ES-I3 (cell line): ENCODE data around the gene C3.

Source experiments
- H3K36me3 ChIP-seq: 2 replicates; pipeline ENCODE4 v1.6.1; 2013; ENCODE audit warnings: mild to moderate bottlenecking, low read length, control low read depth, moderate library complexity; ENCODE audit not compliant: insufficient read depth
- H3K4me1 ChIP-seq: 2 replicates; pipeline ENCODE4 v1.6.1; 2013; ENCODE audit warnings: mild to moderate bottlenecking, control low read depth, low read length; ENCODE audit not compliant: insufficient read depth
- H3K9ac ChIP-seq: 2 replicates; pipeline ENCODE4 v1.6.1; 2013; ENCODE audit warnings: low read depth, mild to moderate bottlenecking, low read length, moderate library complexity
- H3K9me3 ChIP-seq: 2 replicates; pipeline ENCODE4 v1.6.1; 2013; ENCODE audit warnings: mild to moderate bottlenecking, low read length, moderate library complexity; ENCODE audit not compliant: control insufficient read depth, insufficient read depth

Gene C3

DNA sequence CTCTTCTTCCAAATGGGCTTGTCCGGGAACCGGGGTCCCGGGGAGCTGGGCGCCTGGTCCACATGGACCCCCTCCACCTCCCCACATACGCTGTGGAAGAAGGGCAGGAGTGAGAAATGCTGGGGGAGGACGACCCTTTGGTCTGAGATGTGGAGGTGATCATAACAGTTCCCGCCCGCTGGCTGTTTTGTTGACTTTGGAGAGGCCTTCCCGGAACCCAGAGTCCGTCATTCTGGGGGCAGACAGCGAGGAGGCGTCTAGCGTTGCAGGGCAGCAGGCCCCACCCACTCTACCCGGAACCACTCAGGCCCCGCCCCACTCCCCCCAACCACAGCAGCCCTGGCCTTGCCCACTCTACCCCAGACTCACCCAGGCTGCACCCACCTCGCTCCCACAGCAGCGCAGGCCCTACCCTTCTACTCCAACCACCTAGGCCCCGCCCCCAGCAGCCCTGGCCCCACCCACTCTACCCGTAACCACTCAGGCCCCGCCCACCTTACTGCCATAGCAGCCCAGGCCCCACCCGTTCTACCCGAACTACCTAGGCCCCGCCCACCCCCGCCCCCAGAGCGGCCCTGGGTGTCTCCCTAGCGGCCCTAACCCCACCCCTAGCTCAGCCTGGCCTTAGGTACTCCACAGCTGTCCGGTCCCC is 9.8 kb upstream of the C3 start:
- Histone ChIP-seq H3K36me3 (no peaks in the 10 kb centered on the region), H3K4me1 (peaks cover 28% of the 10 kb centered on the region; the same call in 1 of the 2 replicates), H3K9ac (peak overlapping the region; percentile 50), H3K9me3 (no peaks in the 10 kb centered on the region)

DNA sequence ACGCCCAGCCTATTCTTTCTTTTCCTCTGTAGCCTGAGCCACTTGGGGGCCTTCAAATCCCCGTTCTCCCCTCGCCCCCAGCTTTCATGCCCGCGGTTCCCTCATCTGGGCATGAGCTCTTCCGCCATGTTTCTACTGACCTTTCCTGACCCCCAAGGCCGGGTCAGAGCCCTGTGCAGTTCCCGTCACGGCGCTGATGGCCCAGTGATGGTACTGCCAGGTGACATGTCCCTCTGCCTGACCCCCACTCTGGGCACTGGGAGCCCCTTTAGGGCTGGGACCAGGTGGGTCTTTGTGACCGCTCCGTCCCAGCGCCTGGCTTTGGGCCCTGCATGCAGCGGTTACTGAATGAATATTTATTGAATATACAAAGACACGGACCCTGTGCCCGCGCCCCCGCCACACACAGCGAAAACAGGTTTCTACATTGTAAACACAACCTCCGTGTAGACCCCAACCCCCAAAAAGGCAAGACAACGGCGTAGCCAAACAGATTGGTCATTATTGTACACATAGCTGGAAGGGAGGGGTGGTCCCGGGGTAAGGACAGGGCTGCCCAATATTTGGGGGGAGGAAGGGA is 9.2 kb upstream of the C3 start:
- Histone ChIP-seq H3K36me3 (no peaks in the 10 kb centered on the region), H3K9me3 (no peaks in the 10 kb centered on the region), H3K9ac (peak overlapping the region; percentile 50), H3K4me1 (peaks cover 30% of the 10 kb centered on the region)

DNA sequence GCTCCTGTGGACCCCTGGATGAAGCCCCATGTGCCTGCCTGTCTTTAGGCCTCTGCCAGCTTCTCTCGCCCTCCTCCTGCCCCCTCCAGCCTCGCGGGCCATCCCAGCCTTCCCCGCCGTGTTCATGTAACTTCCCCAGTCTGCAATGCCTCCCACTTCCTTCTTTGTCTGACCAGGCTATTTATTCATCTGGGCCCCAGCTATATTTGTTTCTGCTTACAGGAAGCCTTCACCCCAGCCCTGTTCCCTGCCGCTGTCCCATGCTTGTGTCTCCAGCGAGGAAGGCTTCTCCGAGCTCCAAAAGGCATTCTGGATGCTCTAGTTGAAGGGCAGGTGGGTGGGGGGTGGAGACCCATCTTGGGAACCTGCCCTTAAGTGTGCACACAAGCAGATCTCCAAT is 7.9 kb upstream of the C3 start:
- no peak overlapping the region for H3K9ac ChIP-seq
- no peaks in the 10 kb centered on the region for H3K36me3 ChIP-seq
- no peaks in the 10 kb centered on the region for H3K9me3 ChIP-seq
- peaks cover 24% of the 10 kb centered on the region for H3K4me1 ChIP-seq

DNA sequence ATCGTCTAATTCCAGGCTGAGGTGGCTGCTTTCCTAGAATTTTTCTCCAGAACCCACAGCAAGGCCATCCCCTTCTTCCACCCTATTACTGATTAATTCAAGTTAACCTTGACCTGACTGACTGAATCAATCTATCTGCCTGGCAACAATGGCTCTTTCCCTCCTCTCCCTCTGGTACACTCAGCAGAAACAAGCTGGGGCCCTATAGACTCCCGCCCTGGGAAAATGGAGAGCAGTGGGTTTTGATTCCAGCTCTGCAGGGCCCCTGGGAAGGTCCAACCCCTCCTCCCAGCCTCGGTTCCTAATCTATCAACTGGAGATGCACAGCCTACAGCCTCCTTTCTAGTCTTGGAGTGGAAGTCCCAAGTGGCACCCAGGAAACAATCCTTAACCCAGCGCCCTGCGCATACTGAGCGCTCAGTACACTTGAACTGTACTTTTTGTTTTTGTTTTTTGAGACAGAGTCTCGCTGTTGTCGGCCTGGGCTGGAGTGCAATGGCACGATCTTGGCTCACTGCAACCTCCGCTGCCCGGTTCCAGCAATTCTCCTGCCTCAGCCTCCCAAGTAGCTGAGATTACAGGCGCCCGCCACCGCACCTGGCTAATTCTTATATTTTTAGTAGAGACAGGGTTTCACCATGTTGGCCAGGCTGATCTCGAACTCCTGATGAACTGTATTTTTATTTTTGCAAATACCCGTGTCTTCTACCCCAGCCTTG is 5.2 kb upstream of the C3 start:
- peaks cover 35% of the 10 kb centered on the region for H3K4me1 ChIP-seq
- no peak overlapping the region for H3K9ac ChIP-seq
- no peaks in the 10 kb centered on the region for H3K9me3 ChIP-seq
- no peaks in the 10 kb centered on the region for H3K36me3 ChIP-seq

DNA sequence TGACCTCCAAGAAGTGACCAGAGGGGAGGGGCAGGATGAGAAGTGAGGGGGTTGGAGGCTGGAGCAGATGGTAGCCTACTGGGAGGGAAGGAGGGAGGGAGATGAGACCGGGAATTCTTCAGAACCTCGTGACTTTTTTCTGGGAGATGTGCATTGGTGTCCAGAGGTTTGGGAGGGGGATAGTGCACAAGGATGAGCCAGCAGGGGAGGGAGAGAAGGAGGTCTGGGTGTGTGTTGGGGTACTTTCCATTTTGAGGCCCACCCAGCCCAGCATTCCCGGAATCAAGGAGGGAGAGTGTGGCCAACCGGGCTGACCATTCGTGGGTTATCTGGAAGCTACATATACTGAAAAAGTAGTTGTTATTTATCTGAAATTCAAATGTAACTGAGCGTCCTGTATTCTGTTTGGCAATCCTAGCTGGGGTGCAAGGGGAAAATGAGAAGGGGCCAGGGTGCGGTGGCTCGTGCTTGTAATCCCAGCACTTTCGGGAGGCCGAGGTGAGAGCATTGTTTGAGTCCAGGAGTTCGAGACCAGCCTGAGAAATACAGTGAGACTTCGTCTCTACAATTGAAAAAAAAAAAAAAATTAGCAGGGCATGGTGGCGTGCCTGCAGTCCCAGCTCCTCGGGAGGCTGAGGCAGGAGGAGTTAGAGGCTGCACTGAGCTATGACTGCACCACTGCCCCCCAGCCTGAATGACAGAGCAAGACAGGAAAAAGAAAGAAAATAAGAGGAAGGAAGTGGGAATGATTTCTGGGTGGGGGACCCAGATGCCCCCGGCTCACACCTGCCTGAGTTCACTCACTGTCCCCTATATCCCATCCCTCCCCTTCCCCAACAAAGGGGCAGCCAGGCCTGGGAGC is 4.4 kb upstream of the C3 start:
- Histone ChIP-seq H3K9me3 (no peaks in the 10 kb centered on the region), H3K9ac (no peak overlapping the region), H3K36me3 (no peaks in the 10 kb centered on the region), H3K4me1 (peaks cover 32% of the 10 kb centered on the region)

DNA sequence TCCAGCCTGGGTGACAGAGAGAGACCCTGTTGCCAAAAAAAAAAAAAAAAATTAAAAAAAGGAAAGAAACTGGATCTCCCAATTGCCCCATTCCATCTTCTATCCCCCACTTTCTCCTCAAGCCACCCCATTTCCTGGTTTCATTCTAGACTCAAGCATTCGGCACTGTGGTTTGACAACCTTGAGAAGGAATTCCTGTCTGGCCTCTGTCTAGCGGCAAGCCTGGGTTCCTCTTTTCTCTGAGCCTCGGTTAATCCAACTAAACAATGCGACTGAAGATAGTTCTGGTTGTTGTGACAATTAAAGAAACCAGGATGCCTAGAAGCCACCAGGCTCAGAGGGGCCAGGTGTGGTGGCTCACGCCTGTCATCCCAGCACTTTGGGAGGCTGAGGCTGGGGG is 3.3 kb upstream of the C3 start:
- H3K4me1 ChIP-seq: peaks cover 32% of the 10 kb centered on the region
- H3K9ac ChIP-seq: no peak overlapping the region
- no peaks in the 10 kb centered on the region for H3K36me3 ChIP-seq
- H3K9me3 ChIP-seq: no peaks in the 10 kb centered on the region

DNA sequence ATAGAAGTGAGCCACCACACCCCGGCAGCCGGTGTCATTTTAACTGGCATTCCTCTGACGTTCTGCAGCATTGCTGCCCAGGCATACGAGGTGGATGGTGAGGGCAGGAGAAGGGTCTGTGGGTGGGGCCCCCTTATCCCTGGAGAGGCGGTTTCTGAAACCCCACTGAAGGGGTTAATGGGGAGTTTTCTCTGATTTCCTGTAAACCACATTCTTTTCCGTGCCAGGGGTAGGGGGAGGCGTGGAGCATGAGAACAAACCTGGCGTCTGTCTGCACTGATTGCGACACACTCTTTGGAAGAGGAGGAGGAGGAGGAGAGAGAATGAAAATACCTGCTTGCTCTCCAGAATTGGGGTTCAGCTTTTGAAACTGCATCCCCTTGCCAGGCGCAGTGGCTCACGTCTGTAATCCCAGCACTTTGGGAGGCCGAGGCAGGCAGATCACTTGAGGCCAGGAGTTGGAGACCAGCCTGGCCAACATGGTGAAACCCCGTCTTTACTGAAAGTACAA is 2.7 kb upstream of the C3 start:
- Histone ChIP-seq H3K9ac (no peak overlapping the region), H3K4me1 (peaks cover 28% of the 10 kb centered on the region), H3K9me3 (no peaks in the 10 kb centered on the region), H3K36me3 (no peaks in the 10 kb centered on the region)

DNA sequence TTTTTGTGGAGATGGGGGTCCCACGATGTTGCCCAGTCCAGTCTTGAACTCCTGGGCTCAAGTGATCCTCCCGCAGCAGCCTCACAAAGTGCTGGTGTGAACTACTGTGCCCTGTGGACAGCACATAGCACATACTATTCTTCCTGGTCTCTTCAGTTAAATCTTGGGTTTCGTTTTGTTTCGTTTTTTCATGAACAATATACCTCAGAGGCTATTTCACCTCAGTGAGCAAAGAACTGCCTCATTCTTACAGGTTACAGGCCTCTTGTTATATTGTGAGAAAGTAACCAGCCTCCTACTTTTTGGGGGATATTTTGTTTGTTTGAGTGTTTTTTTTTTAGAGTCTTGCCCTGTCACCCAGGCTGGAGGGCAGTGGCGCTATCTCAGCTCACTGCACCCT is 1.3 kb upstream of the C3 start:
- Histone ChIP-seq H3K4me1 (peaks cover 28% of the 10 kb centered on the region), H3K9ac (no peak overlapping the region), H3K9me3 (no peaks in the 10 kb centered on the region), H3K36me3 (no peaks in the 10 kb centered on the region)

DNA sequence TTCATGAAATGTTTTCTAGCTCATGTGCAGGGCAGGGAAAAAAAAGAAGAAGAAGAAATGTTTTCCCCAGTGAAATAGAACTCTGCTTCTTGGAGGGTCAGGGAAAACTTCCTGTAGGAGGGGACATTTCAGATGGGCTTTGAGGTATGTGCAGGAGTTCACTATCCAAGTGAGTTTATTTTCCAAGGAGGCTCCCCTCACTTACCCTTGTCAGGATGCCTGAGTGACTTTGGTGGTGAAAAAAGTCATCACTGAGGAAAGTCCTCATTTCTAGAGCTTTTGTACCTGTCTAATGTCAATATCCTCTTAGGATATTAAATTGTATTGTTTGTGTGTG is 656 bp upstream of the C3 start:
- H3K9ac ChIP-seq: no peak overlapping the region
- no peaks in the 10 kb centered on the region for H3K36me3 ChIP-seq
- H3K4me1 ChIP-seq: peaks cover 28% of the 10 kb centered on the region
- H3K9me3 ChIP-seq: no peaks in the 10 kb centered on the region

DNA sequence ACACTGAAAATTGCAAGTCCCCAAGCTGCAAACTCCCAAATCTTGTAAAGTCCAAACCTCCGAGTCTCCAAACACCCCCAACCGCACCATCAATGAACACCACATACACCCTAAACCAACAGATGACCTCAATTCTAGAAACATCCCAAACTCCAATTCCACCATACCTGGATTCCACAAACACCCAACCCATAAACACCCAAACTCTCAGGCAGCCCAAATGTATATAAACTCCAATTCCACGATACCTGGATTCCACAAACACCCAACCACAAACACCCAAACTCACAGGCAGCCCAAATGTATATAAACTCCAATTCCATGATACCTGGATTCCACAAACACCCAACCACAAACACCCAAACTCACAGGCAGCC is 470 bp downstream of the C3 start:
- no peaks in the 10 kb centered on the region for H3K36me3 ChIP-seq
- no peaks in the 10 kb centered on the region for H3K9me3 ChIP-seq
- peaks cover 21% of the 10 kb centered on the region for H3K4me1 ChIP-seq
- H3K9ac ChIP-seq: no peak overlapping the region

DNA sequence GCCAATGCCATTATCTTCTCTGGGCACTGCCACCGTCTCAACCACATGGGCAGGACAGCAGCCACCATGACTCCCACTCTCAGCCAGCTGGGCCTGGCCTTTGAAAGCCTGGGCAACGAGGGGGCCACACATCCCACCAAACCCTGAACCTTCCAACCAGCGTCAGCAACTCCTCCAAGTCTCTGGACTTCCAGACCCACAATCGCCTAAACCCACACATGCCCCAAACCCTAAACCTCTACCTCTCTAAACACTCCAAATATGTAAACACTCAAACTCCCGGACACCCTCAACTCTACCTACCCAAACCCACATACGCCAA is 949 bp downstream of the C3 start:
- Histone ChIP-seq H3K4me1 (peaks cover 16% of the 10 kb centered on the region), H3K9me3 (no peaks in the 10 kb centered on the region), H3K9ac (no peak overlapping the region; the same call in 1 of the 2 replicates), H3K36me3 (no peaks in the 10 kb centered on the region)

DNA sequence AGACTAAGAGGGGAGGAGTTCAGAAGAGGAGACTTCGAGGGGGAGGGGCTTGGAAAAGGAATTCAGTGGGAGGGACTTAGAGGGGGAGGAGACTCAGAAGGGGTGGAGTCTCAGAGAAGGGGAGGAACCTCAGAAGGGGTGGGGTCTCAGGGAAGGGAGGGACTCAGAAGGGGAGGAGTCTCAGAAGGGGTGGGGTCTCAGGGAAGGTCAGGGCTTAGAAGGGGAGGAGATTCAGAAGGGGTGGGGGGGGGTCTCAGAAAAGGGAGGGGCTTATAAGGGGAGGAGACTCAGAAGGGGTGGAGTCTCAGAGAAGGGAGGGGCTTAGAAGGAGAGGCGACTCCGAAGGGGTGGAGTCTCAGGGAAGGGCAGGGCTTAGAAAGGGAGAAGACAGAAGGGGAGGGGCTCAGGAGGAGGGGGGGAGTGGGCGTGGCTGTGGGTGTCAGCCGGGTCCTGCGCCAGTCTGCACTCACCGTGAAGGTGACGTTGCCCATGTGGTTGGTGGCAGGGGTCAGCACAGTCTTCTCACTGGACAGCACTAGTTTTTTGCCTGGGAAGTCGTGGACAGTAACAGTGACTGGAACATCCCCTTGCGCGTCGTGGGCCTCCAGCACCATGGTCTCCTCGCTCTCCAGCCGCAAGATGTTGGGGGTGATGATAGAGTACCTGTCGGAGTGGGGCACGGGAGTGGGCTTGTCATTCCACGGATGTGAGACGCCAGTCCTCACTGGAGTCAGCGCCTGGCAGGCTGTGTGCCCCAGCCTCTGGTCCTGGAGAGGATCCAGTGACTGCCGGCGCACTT is 1.5 kb downstream of the C3 start:
- Histone ChIP-seq H3K36me3 (no peaks in the 10 kb centered on the region), H3K9ac (peak overlapping the region; percentile 29; the same call in 1 of the 2 replicates), H3K9me3 (no peaks in the 10 kb centered on the region), H3K4me1 (peaks cover 15% of the 10 kb centered on the region)

DNA sequence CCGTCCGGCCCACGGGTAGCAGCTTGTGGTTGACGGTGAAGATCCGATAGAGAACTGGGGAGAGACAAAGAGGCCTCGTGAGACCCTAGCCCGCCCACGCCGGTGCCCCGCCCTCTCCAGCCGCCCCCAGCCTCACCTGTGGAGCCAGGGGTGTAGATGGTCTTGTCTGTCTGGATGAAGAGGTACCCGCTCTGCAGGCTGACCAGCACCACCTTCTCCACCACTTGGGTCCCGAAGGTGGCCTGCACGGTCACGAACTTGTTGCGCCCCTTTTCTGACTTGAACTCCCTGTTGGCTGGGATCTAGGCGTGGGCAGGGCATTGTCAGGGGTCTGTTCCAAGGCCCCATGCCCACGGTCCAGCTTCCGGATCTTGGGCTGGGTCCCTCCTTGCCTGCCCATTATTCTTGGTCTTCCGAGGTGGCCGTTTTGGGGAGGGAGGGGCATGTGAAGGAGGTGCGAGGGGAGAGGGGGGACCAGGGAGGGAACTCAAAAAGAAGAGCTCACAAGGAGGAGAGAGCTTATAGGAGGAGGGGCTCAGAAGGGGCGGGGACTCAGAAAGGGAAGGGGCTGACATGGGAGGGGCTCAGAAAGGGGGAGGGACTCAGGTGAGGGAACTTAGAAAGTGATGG is 2.2 kb downstream of the C3 start:
- H3K36me3 ChIP-seq: no peaks in the 10 kb centered on the region
- no peaks in the 10 kb centered on the region for H3K9me3 ChIP-seq
- H3K4me1 ChIP-seq: peaks cover 13% of the 10 kb centered on the region
- H3K9ac ChIP-seq: peak overlapping the region; percentile 54; the same call in 1 of the 2 replicates
